ENCODE measurements around the gene ATF7IP2. TPM values are rescaled to one million over a fixed set of nuclear protein-coding genes. Genes with fewer than 3 reads are reported as not detected.

Gene ATF7IP2
- total and polyA plus RNA-seq, 9 of the 15 experiments (the other 6 are each of a cell fraction or from before 2014, with no cell fraction given) = 131 to 515 (median 196) TPM

GRCh38 chr16:10343124-10343760 is 42.6 kb upstream of the ATF7IP2 start (continued):
- TF ChIP-seq, protein P1, sequence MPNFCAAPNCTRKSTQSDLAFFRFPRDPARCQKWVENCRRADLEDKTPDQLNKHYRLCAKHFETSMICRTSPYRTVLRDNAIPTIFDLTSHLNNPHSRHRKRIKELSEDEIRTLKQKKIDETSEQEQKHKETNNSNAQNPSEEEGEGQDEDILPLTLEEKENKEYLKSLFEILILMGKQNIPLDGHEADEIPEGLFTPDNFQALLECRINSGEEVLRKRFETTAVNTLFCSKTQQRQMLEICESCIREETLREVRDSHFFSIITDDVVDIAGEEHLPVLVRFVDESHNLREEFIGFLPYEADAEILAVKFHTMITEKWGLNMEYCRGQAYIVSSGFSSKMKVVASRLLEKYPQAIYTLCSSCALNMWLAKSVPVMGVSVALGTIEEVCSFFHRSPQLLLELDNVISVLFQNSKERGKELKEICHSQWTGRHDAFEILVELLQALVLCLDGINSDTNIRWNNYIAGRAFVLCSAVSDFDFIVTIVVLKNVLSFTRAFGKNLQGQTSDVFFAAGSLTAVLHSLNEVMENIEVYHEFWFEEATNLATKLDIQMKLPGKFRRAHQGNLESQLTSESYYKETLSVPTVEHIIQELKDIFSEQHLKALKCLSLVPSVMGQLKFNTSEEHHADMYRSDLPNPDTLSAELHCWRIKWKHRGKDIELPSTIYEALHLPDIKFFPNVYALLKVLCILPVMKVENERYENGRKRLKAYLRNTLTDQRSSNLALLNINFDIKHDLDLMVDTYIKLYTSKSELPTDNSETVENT (CRISPR knock-in tag; IDR thresholded peaks at IDR 0.05) = no peak
- TF ChIP-seq SMAD2 (IDR thresholded peaks at IDR 0.05; ENCODE audit: low read depth, low read length) (no peak), ZKSCAN1 (IDR thresholded peaks at IDR 0.05; ENCODE audit: low read depth, low read length) (peak; percentile 66), ZNF655 (CRISPR knock-in tag; IDR thresholded peaks at IDR 0.05) (no peak), BACH1 (tag; IDR thresholded peaks at IDR 0.05) (no peak), BDP1 (IDR thresholded peaks at IDR 0.05; ENCODE audit: insufficient read depth, insufficient read length) (no peak), ELK1 (CRISPR knock-in tag; IDR thresholded peaks at IDR 0.05) (no peak), SIN3A (IDR thresholded peaks at IDR 0.05; ENCODE audit: borderline replicate concordance in 2 of 2, control insufficient read depth in 1 of 2, low read depth in 2 of 2, low read length in 2 of 2) (no peak), CBFA2T2 (conservative IDR thresholded peaks at IDR 0.05) (peak; percentile 98), FUS (optimal IDR thresholded peaks at IDR 0.05; ENCODE audit: low read depth, low read length) (no peak), ZNF609 (CRISPR knock-in tag; IDR thresholded peaks at IDR 0.05; ENCODE audit: borderline replicate concordance) (no peak)
- TF ChIP-seq, protein P2, sequence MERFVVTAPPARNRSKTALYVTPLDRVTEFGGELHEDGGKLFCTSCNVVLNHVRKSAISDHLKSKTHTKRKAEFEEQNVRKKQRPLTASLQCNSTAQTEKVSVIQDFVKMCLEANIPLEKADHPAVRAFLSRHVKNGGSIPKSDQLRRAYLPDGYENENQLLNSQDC (CRISPR knock-in tag; IDR thresholded peaks at IDR 0.05) = no peak
- TF ChIP-seq, protein P3, sequence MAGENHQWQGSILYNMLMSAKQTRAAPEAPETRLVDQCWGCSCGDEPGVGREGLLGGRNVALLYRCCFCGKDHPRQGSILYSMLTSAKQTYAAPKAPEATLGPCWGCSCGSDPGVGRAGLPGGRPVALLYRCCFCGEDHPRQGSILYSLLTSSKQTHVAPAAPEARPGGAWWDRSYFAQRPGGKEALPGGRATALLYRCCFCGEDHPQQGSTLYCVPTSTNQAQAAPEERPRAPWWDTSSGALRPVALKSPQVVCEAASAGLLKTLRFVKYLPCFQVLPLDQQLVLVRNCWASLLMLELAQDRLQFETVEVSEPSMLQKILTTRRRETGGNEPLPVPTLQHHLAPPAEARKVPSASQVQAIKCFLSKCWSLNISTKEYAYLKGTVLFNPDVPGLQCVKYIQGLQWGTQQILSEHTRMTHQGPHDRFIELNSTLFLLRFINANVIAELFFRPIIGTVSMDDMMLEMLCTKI (IDR thresholded peaks at IDR 0.05; ENCODE audit: partially characterized antibody) = no peak
